Muscle of arm (tissue), 14 donors: Measurements from ENCODE around the gene EFCAB3. TPM values are rescaled to one million over a fixed set of nuclear protein-coding genes. Genes with fewer than 3 reads are reported as not detected.
"Not testable (repeated sequence)": the region's sequence is repeated elsewhere in the genome, so short reads cannot be mapped to it uniquely, and the experiment has no call there.

Source experiments
- DNase-seq: peaks from one replicate; pipeline ENCODE4 v3.0.0-alpha.2; 2013
- long read RNA-seq, 11 donors: transcript quantifications; one replicate each; lab custom pipeline, GENCODE V29; 2026
- polyA plus RNA-seq, 12 donors: library from polyadenylated mRNA; unstranded; fragments of 120-200 nt; gene quantifications; one replicate each; pipeline ENCODE4 v1.2.1, GENCODE V29; 2013; ENCODE audit not compliant: insufficient read length in 12 of 12

EFCAB3 gene
- under 1 TPM in 3 of 12 donors, not detected in 9; 0.08 to 0.19 (median 0.17) TPM for polyA plus RNA-seq
- long read RNA-seq, donor 1: 0 reads
- long read RNA-seq, donor 2: 0 reads
- long read RNA-seq, donor 3: 0 reads
- long read RNA-seq, donor 4: 0 reads
- long read RNA-seq, donor 5: 0 reads
- long read RNA-seq, donor 6: 0 reads
- long read RNA-seq, donor 7: 0 reads
- long read RNA-seq, donor 8: 0 reads
- long read RNA-seq, donor 9: 0 reads
- long read RNA-seq, donor 10: 0 reads
- long read RNA-seq, donor 11: 0 reads

GRCh38 chr17:62380253-62380652 lies at the start of gene EFCAB3:
TSS of gene EFCAB3 (plus strand) at chr17:62380553. CDS start at chr17:62382980, 2,427 bp downstream.
- DNase-seq: no peak

DNA sequence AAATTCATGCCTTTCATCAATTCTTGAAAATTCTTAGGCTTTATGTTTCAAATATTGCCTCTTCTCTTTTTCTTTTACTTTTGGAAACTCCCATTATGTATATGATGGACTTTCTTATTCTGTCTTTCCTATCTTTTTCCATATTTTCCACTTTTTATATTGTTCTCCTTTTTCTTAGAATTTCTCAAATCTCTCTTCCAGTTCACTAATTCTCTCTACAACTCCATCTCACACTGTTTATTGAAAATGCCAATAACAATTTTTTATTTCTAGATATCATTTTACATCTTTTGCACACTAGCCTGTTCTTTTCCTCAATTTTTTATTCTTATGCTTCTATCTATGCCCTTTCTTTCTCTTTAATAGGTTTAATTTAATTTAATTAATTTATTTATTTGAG lies 43.8 kb upstream of the EFCAB3 start:
- DNase-seq: no peak

- DNase-seq: no peak
These were observed 36.5 kb upstream of the EFCAB3 start for GRCh38 chr17:62343764-62344270.

GRCh38 chr17:62351176-62351575 lies 29.2 kb upstream of the EFCAB3 start:
- DNase-seq: no peak

DNA sequence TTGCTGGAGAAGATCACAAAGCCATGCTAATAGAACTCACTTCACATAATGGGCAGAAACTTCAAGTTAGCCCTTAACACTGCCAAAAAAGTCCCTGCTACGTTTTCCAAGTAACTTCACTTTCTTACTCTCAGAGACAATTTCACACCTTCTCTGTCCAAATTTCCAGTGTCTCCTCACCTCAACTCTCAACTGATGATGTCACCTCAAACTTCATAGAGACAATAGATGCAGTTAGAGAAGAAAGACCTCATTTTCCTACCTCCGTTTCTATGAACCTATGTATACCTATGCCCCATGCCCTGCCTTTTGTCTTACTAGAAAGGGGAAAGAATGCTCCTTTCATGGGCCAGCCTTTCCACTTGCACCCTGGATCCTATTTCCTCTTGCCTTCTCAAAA lies 14.2 kb upstream of the EFCAB3 start:
- no peak for DNase-seq

GRCh38 chr17:62381561-62381960 lies 1.2 kb downstream of the EFCAB3 start:
- no peak for DNase-seq

- DNase-seq: no peak
These were observed 8.5 kb downstream of the EFCAB3 start for GRCh38 chr17:62388856-62389255.

DNA sequence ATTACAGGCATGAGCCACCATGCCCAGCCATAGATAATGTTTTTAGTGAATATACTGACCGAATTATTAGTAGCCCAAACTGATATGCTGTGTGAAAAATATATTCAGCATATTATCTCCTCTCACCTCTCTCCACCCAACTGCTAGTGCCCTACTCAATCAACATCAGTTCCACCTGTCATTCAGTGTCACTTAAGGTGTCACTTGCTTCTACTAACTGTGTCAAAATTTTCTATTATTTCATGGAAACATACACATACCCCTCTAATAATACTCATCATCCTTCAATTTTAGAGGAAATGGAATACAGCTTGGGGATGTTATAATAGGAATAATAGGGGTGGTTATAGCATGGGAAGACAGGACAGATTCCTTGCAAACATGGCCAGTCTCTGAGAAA lies 12.6 kb downstream of the EFCAB3 start:
- DNase-seq: no peak

- DNase-seq: no peak
These were observed 18.5 kb downstream of the EFCAB3 start for GRCh38 chr17:62398891-62399290.

DNA sequence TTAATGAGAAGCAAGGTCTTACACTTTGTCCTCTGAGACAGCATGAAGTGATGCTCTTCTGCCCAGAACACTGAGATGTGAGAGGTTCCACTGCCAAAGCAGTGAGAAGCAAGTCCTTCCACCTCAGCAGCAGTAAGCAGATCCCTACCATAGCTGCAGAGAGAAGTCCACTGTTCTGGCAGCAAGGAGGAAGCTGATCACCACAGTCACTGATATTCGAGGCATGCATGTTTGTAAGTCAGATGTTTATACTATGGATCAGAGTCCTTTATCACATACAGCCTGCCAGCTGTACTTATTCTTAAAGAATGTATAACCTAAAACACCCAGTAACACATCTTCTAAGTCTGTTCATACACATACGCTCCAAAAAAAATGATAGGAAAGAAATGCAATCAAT lies 25.1 kb downstream of the EFCAB3 start:
- DNase-seq: no peak

DNA sequence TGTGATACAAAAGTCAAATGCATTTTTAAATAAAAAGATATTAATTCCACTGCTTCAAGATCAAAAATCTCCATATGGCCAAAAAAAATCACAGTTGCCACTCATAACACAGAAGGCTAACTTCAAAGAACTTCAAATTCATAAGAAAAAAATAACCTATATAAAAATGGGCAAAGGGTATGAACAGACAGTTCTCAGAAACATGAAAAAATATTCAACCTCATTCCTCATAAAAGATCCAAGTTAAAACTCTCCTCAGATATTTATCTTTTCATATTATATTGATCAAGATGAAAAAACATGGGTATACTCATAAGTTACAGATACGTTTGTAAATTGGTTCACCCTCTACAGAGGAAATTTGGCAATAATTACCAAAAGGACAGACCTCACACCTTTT lies 32.7 kb downstream of the EFCAB3 start:
- DNase-seq: not testable (repeated sequence)

DNA sequence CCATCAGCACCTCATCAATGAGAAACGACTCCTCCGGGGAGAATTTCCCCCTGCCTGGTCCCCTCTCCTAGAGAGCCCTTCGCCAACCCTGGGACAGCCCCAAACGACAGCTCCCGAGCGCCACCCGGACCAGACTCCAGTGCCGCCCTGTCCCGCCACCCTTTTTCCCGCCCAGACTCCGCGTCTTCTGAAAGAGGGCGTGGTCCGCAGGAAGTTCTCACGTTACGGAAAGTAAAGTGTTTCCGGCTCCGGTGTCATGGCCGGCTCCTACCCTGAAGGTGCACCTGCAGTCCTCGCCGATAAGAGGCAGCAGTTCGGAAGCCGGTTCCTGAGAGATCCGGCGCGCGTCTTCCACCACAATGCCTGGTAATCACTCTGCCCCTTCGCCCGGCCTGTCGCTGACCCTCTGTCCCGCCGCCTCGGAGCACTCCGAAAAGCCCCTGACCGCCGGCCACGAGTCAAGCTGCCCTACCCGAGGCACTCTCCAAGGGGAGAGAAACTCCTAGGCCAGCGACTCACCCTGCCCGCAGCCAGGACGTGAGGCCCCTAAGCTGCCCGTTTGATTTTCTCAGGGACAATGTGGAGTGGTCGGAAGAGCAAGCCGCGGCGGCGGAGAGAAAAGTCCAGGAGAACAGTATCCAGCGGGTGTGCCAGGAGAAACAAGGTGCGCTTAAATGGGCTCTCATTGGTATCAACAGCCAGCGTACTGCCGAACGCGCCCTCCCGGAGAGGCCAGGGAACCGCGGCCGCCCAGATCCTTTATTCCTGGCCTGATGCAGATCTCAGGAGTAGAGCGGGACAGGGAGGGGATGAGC lies 43.5 kb downstream of the EFCAB3 start, which contains the start of gene METTL2A:
METTL2A (plus strand) TSS at position 251 of the 815 bp plus-strand sequence; CDS start at position 257, 6 bp downstream.
- peak; percentile 84 for DNase-seq

GRCh38 chr17:62426214-62426613 lies 45.9 kb downstream of the EFCAB3 start:
- DNase-seq: not testable (repeated sequence)

- not testable (repeated sequence) for DNase-seq
These were observed 54.9 kb downstream of the EFCAB3 start for GRCh38 chr17:62435251-62435650.

- DNase-seq: not testable (repeated sequence)
These were observed 60.8 kb downstream of the EFCAB3 start for GRCh38 chr17:62441181-62441580.

- DNase-seq: no peak
These were observed 63.7 kb downstream of the EFCAB3 start for GRCh38 chr17:62444063-62444462.

DNA sequence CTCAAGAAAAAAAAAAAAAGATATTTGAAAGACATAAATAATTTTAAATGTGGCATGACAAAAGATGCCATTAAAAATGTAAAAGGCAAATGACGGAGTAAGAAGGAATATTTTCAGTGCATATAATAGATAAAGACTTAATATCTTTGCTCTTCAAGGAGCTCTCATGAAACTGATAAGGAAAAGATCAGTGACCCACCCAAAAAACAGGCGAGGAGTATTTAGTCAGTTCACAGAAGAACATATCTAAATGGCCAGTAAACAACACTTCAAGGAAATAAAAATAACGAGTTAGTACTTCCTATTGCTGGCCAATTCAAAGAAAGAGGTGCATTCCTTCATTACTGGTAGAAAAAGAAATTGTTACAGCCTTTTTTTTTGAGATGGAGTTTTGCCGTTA lies 65.4 kb downstream of the EFCAB3 start:
- not testable (repeated sequence) for DNase-seq

DNA sequence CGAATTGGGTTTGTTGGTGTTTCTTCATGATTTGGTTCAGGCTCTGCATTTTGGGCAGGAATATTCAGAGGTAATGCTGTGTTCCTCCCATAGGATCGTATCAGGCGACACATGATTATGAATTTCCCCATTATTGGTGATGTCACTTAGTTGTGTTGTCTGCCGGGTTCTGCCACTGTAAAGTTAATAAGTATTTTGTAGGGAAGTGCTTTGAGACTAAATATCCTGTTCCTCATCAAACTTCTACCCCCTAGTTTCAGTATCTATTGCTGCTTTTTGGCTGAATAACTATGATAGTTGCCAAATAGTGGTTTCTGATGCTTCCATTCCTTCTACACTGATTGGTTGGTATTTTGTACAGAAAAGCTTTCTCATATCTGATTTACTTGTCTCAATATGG lies 71.8 kb downstream of the EFCAB3 start:
- DNase-seq: not testable (repeated sequence)

- not testable (repeated sequence) for DNase-seq
These were observed 72.7 kb downstream of the EFCAB3 start for GRCh38 chr17:62453041-62453440.

DNA sequence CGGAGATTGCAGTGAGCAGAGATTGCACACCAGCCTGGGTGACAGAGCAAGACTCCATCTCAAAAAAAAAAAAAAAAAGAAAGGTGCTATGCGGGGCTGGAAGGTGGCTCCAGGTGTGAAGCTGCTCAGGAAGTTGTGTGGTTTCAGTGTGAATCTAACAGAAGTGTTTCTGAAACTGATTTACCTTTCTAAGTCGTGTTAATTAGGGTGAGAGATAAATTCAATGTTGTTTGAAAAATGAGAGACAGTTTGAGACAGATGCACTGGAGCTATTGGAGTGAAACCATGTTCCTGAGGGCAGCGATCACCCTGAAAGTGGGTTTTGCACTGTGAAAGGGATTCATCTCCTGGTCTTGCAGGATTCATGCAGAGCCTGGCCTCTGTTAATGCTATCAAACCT lies 73.3 kb downstream of the EFCAB3 start:
- DNase-seq: not testable (repeated sequence)

GRCh38 chr17:62454111-62454510 lies 73.8 kb downstream of the EFCAB3 start:
- not testable (repeated sequence) for DNase-seq

GRCh38 chr17:62456016-62456415 lies 75.7 kb downstream of the EFCAB3 start:
- DNase-seq: no peak

DNA sequence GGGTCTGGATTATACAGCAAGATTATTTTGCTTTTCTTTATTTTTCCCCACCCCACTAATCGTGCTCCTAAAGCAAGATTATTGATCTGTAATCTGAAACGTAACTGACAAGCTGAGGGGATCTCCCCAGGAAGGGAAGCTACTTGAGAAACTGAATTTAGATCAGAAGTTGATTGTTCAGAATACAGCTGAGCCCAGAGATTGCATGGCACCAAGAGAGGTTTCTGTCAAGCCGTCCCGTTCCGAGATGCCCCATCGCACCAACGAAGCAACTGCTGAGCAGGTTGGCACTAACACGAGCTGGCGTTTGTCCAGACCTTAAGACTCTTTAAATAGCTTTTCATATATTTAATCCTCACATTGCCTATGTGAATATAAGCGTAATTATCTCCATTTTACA lies 78.1 kb downstream of the EFCAB3 start:
- DNase-seq: not testable (repeated sequence)
